ENCODE measurements around the gene UPF1. TPM values are rescaled to one million over a fixed set of nuclear protein-coding genes. Genes with fewer than 3 reads are reported as not detected.
"Not testable (repeated sequence)": the region's sequence is repeated elsewhere in the genome, so short reads cannot be mapped to it uniquely, and the experiment has no call there.

The UPF1 gene
- total and polyA plus RNA-seq, 12 donors = 27.6 to 141 (median 72.3) TPM

DNA sequence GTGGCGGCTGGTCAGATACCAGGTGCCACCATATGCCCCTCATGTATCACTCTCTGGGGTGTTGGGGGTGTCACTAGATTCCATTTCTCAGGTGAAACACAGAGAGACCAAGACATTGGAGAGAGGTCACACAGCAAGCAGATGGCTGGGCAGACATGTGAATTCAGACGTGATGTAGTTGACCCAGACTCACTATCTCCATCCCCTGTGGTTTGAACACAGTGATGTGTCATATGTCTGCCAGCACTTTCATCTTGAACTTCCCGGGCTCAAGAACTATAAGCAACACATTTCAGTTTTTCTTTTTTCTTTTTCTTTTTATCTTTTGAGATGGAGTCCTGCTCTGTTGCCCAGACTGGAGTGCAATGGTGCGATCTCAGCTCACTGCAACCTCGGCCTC is 16.1 kb upstream of the UPF1 start:
- H3K36me3 ChIP-seq (replicated peaks in 1 of 2) = no peaks in the 10 kb centered on the region
- no peaks in the 10 kb centered on the region for H3K9me3 ChIP-seq (replicated peaks in 1 of 3)
- intact Hi-C loops (cut with DNase I) = no loop called here
- H3K4me3 ChIP-seq = no peak overlapping the region
- no peaks in the 10 kb centered on the region for H3K4me1 ChIP-seq (replicated peaks in 1 of 2)
- no peak overlapping the region for H3K27ac ChIP-seq
- TF ChIP-seq, protein P1, sequence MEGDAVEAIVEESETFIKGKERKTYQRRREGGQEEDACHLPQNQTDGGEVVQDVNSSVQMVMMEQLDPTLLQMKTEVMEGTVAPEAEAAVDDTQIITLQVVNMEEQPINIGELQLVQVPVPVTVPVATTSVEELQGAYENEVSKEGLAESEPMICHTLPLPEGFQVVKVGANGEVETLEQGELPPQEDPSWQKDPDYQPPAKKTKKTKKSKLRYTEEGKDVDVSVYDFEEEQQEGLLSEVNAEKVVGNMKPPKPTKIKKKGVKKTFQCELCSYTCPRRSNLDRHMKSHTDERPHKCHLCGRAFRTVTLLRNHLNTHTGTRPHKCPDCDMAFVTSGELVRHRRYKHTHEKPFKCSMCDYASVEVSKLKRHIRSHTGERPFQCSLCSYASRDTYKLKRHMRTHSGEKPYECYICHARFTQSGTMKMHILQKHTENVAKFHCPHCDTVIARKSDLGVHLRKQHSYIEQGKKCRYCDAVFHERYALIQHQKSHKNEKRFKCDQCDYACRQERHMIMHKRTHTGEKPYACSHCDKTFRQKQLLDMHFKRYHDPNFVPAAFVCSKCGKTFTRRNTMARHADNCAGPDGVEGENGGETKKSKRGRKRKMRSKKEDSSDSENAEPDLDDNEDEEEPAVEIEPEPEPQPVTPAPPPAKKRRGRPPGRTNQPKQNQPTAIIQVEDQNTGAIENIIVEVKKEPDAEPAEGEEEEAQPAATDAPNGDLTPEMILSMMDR (IDR thresholded peaks at IDR 0.05) = no peak
- TF ChIP-seq POLR2A (IDR thresholded peaks at IDR 0.05) = no peak
- DNase-seq = no peak
- WGBS, 4 donors = 78 to 87% (median 87%) methylated on average over 5 of the region's 5 CpGs
- H3K27me3 ChIP-seq = no peaks in the 10 kb centered on the region

DNA sequence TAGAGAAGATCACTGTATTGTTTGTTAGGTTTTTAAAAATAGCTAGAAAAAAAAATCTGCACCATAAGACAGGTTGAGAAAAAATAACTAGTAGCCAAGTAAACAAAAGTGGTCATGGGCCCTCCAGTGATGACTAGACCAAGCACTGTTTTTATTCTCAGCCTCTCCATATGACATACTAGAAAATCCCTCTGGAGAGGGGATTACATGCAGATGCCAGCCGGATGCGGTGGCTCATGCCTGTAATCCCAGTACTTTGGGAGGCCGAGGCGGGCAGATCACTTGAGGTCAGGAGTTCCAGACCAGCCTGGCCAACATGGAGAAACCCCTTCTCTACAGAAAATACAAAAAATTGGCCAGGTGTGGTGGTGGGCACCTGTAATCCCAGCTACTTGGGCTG is 15.1 kb upstream of the UPF1 start:
- H3K27me3 ChIP-seq; H3K27ac ChIP-seq; H3K36me3 ChIP-seq (replicated peaks in 1 of 2); H3K9me3 ChIP-seq (replicated peaks in 1 of 3); intact Hi-C loops (cut with DNase I); DNase-seq; H3K4me1 ChIP-seq (replicated peaks in 1 of 2); H3K4me3 ChIP-seq: not testable (repeated sequence)
- 91 to 98% (median 96%) methylated on average over 4 of the region's 4 CpGs for whole genome bisulfite sequencing, 4 donors

DNA sequence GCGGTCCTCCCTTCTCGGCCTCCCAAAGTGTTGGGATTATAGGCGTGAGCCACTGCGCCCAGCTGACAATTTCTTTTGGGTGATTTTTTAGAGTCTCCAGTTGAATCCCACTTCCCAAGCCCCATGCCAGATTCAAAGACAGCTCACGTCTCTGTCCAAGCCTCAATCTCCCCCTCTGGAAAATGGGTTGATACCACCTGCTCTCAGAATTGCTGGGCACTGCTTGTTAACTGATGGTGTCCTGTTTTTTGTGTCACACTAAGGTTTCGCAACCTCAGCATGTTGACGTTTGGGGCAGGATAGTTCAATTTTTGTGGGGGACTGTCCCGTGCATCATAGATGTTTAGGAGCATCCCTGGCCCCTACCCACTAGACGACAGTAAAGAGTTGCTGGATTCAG is 14.2 kb upstream of the UPF1 start:
- Histone ChIP-seq H3K4me1 (replicated peaks in 1 of 2) (no peaks in the 10 kb centered on the region), H3K4me3 (no peak overlapping the region), H3K27me3 (no peaks in the 10 kb centered on the region), H3K27ac (no peak overlapping the region), H3K36me3 (replicated peaks in 1 of 2) (no peaks in the 10 kb centered on the region), H3K9me3 (replicated peaks in 1 of 3) (no peaks in the 10 kb centered on the region)
- 72 to 87% (median 82%) methylated on average over 9 of the region's 9 CpGs for WGBS, 4 donors
- intact Hi-C loops (cut with DNase I) = no loop called here
- no peak for TF ChIP-seq POLR2A (IDR thresholded peaks at IDR 0.05)
- TF ChIP-seq, protein P1 (IDR thresholded peaks at IDR 0.05) = no peak
- no peak for DNase-seq

DNA sequence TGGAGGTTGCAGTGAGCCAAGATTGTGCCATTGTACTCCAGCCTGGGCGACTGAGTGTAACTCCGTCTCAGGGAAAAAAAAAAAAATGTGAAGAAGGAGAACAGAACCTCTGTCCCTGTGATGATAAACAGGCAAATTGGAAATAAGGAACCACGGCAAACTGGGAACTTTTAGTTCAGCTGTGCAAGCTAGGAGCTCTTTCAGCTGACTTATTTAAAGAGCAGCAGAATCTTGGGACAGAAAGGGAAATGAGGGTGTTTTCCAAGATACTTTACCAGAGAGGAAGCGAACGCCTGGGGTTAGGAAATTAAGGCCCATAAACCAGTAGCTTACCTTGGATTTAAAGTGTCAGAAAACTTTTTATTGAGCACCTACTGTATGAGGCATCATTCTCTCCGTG is 3.0 kb upstream of the UPF1 start:
- intact Hi-C loops (cut with DNase I) = no loop called here
- Histone ChIP-seq H3K4me1 (replicated peaks in 1 of 2) (peaks cover 6 to 12% of the 10 kb centered on the region in 2 donors), H3K9me3 (replicated peaks in 1 of 3) (no peaks in the 10 kb centered on the region), H3K27me3 (no peaks in the 10 kb centered on the region), H3K27ac (no peak overlapping the region), H3K36me3 (replicated peaks in 1 of 2) (no peaks in the 10 kb centered on the region), H3K4me3 (no peak overlapping the region)
- WGBS, 4 donors = 52 to 61% (median 56%) methylated on average over 6 of the region's 6 CpGs
- DNase-seq = no peak
- no peak for TF ChIP-seq POLR2A (IDR thresholded peaks at IDR 0.05)
- TF ChIP-seq, protein P1 (IDR thresholded peaks at IDR 0.05) = no peak

DNA sequence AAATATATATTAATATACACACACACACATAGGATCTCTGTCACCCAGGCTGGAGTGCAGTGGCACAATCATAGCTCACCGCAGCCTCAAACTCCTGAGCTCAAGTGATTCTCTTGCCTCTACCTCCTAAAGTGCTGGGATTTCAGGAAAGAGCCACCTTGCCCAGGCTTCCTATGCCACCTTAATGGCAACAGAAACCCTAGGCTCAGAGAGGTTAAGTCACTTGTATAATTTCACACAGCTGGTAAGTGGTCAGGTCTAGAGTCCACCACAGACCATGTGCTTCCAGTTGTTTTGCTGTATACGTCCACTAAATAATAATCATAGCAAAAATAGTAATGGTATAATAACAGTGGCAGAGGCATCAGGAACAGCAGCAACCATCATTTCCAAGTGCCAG is 1.3 kb upstream of the UPF1 start:
- Histone ChIP-seq H3K27me3 (no peaks in the 10 kb centered on the region), H3K27ac (no peak overlapping the region), H3K4me1 (replicated peaks in 1 of 2) (peaks cover 20 to 22% of the 10 kb centered on the region in 2 donors), H3K4me3 (no peak overlapping the region), H3K36me3 (replicated peaks in 1 of 2) (no peaks in the 10 kb centered on the region), H3K9me3 (replicated peaks in 1 of 3) (no peaks in the 10 kb centered on the region)
- intact Hi-C loops (cut with DNase I) = no loop called here
- TF ChIP-seq, protein P1 (IDR thresholded peaks at IDR 0.05) = no peak
- no peak for TF ChIP-seq POLR2A (IDR thresholded peaks at IDR 0.05)
- DNase-seq = no peak
- 75 to 88% (median 86%) methylated on average over 2 of the region's 2 CpGs for WGBS, 4 donors

Data from adrenal gland (tissue), 12 donors.